GM21737 (cell line): ENCODE results near the gene NOXA1.
A peak's percentile ranks its signal among the peaks of the same experiment; 100 is the strongest.

Source experiments
- ATAC-seq: cut with Tn5 transposase; IDR thresholded peaks from one replicate; pipeline ENCODE4 v1.9.1; 2021; ENCODE audit warnings: mild to moderate bottlenecking, moderate library complexity; ENCODE audit not compliant: unreplicated experiment

Gene NOXA1

GRCh38 chr9:137452761-137453642 is 29.8 kb downstream of the NOXA1 start:
- ATAC-seq: no peak

DNA sequence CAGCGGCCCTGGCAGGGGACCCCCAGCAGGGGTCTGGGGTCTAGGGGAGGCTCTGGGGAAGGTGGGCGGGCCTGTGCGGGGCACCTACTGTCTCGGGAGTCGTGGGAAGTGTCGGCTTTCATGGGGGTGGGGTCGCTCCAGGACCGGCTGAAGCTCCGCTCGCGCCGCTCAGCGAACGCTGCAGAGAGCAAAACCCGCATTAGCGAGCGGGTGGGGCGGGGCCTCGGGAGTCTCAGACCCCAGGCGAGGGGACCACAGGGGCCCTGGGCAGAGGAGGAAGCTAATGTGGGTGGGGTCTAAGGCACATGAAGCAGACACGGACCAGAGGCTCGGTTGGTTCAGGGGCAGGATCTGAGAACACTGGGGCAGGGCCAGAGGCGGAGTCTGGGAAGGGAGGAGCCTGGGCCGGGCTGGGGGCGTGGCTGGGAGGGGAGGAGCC is 30.5 kb downstream of the NOXA1 start:
- peak; percentile 54 for ATAC-seq

- ATAC-seq: no peak
These were observed 31.0 kb downstream of the NOXA1 start for GRCh38 chr9:137454145-137454596.

GRCh38 chr9:137454597-137455358 is 31.6 kb downstream of the NOXA1 start:
- ATAC-seq: no peak

DNA sequence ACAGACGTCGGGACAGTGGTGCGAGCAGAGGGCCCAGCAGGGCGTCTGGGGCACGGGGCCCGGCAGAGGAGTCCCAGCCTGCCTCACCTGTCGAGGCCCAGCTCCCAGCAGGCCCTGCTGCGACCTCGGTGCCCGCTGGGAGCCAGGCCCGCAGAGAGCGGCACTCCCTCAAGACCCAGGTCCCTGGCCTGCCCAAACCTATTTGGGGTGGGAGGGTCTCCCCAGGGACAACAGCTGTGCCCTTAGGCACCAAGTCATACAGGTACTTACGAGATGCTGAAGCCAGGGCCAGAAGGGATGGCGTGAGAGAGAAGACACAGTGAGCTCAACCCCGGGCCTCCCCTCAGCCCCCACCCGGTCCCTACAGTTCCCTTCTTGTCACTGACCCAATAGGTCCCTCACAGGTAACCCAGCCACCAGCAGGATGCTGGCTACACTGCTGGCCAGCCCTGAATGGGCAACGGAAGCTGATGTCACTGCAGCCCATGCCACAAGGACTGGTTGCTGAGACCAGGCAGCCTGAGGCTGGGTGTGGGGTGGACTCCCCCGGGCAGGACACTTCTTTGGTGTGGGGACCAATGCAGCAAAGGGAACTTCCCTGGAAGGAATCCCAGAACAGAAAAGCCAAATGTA is 32.3 kb downstream of the NOXA1 start:
- no peak for ATAC-seq

- no peak for ATAC-seq
These were observed 33.1 kb downstream of the NOXA1 start for GRCh38 chr9:137456061-137456863.

DNA sequence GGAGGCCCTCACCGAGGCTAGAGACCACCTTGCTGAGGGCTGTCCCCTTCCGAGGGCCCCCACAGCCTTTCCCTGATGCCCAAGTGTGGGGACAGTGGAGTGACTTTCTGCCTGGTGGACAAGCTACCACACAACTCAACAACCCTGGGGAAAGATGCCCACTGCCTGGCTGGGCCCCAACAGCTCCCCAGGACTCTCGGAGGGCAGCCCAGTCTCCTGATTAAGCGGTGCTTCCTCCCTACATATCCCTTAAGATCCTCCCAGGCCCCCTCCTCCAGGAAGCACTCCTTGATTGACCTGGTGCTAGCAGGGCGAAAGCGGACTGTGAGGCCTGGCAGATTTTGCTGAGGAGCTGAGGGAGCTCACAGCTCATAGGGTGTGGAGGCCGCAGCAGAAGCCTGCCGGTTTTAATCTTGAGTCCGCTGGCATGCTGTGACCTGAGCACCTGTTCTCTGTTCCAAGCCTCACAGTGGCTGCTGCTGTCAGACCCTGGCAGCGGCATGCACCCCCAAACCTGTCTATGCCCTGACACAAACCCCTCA is 33.7 kb downstream of the NOXA1 start:
- ATAC-seq: no peak

GRCh38 chr9:137457406-137458193 is 34.4 kb downstream of the NOXA1 start:
- ATAC-seq: no peak

GRCh38 chr9:137458194-137459151 is 35.3 kb downstream of the NOXA1 start:
- ATAC-seq: no peak

GRCh38 chr9:137459152-137459600 is 36.0 kb downstream of the NOXA1 start, which contains the start of gene NSMF:
Gene NSMF (minus strand): TSS chr9:137459334. CDS start chr9:137459102, 232 bp downstream.
- ATAC-seq: peak; percentile 49

DNA sequence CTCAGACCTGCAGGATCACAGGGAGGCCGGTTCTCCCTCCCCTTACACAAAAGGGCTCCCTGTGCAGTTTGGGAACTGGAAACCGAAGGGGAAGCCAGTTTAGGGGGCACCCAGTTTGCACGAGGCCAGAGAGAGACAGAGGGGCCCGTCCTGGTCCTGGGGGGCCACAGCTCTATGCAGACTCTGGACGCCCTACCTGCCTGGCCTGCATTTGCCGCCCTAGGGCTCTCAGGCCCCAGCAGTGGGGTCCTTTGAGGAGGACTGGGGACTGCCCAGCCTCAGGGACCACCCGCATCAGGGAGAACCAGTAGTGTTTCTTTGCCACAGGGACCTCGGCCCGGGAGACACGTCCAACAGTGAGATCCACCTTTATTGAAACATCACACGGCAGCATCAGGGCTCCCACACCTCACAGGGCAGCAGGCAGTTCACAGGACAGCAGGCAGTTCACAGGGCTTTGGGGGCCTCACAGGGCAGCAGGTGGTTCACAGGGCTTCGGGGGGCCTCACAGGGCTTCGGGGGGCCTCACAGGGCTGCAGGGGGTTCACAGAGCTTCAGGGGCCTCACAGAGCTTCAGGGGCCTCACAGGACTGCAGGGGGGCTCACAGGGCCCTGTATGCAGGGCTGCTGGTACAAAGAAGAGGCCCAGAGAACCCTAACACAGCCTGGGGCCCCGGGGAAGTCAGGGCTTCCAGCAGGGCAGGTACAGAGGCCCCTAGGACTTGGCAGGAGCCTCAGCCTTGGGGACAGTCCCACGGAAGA is 36.6 kb downstream of the NOXA1 start:
- no peak for ATAC-seq

- no peak for ATAC-seq
These were observed 37.4 kb downstream of the NOXA1 start for GRCh38 chr9:137460363-137461315.

DNA sequence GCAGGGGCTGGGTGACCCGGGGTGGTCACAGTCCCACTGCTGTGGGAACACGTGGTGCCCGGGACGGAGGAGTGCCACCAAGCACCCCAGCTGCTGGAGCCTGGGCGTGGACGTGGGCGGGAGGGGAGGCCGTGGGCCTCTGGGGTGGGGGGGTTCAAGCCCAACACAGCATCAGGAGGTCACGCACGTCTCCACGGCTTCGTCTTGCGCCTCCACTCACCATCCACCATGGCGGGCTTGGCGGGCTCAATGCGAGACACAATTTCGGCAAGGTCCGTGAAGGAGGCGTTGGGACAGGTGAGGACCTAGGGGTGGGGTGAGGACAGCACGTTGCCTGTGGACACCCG is 38.1 kb downstream of the NOXA1 start:
- no peak for ATAC-seq

GRCh38 chr9:137461663-137462395 is 38.6 kb downstream of the NOXA1 start:
- ATAC-seq: peak; percentile 67

DNA sequence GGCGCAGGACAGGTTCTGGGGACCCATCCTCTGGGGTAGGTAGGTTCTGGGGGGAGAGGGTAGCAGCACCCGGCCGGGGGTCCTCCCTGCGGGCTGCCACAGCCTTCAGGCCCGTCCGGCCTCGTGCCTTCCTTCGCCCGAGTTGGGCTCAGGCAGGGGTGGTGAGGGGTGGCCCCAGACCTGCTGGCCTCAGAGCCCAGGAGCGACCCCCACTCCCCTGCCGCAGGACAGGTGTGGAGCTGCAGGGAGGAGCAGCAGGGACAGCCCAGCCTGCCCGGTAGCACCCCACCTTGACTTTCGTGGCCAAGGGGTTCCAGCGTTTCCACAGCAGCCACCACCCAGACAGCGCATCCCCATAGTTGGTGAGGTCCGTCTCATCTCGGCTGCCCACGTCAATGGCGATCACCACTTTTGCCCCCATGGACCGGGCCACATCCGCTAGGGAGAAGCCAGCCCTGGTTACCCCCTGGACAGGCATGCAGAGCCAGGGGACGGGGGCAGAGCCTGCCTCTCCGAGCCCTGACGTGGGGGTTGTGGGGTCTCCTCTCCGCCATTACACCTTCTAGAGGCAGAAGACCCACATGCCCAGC is 39.3 kb downstream of the NOXA1 start:
- ATAC-seq: no peak
